HG03460 (cell line): ENCODE results near the gene CACNA1S.

Experiments
- ATAC-seq: cut with Tn5 transposase; IDR thresholded peaks from one replicate; pipeline ENCODE4 v1.9.1; 2021; ENCODE audit not compliant: unreplicated experiment

CACNA1S gene

GRCh38 chr1:201038186-201038876 lies 73.9 kb downstream of the CACNA1S start:
- no peak for ATAC-seq

GRCh38 chr1:201036188-201036842 lies 75.9 kb downstream of the CACNA1S start:
- ATAC-seq = no peak

- no peak for ATAC-seq
Measured at GRCh38 chr1:201034671-201035070, 77.6 kb downstream of the CACNA1S start.

GRCh38 chr1:201032408-201032807 lies 79.8 kb downstream of the CACNA1S start:
- ATAC-seq = no peak

- ATAC-seq = no peak
Measured at GRCh38 chr1:201028461-201028889, 83.8 kb downstream of the CACNA1S start.

- ATAC-seq = no peak
Measured at GRCh38 chr1:201026836-201027235, 85.4 kb downstream of the CACNA1S start.

- no peak for ATAC-seq
Measured at GRCh38 chr1:201026234-201026633, 86.0 kb downstream of the CACNA1S start.

GRCh38 chr1:201025571-201026002 lies 86.6 kb downstream of the CACNA1S start:
- ATAC-seq = no peak

GRCh38 chr1:201024625-201024998 lies 87.6 kb downstream of the CACNA1S start:
- ATAC-seq = no peak

- no peak for ATAC-seq
Measured at GRCh38 chr1:201023920-201024624, 88.2 kb downstream of the CACNA1S start.

- peak; percentile 46 for ATAC-seq
Measured at GRCh38 chr1:201023517-201023902, 88.7 kb downstream of the CACNA1S start, which contains the start of gene KIF21B. Gene KIF21B, minus strand, starts transcription at chr1:201023714. Its CDS starts 331 bp downstream, at chr1:201023383.

GRCh38 chr1:201022820-201023516 lies 89.3 kb downstream of the CACNA1S start:
- ATAC-seq = no peak

GRCh38 chr1:201022493-201022819 lies 89.8 kb downstream of the CACNA1S start:
- ATAC-seq = no peak

- no peak for ATAC-seq
Measured at GRCh38 chr1:201021630-201022492, 90.4 kb downstream of the CACNA1S start.

GRCh38 chr1:201020721-201021629 lies 91.3 kb downstream of the CACNA1S start:
- ATAC-seq = no peak

GRCh38 chr1:201020040-201020591 lies 92.1 kb downstream of the CACNA1S start:
- no peak for ATAC-seq

GRCh38 chr1:201019321-201019977 lies 92.8 kb downstream of the CACNA1S start:
- ATAC-seq = peak; percentile 51

- no peak for ATAC-seq
Measured at GRCh38 chr1:201017828-201018163, 94.4 kb downstream of the CACNA1S start.
